K562 (cell line): Measurements from ENCODE around the gene TSHR. TPM values are rescaled to one million over a fixed set of nuclear protein-coding genes. Genes with fewer than 3 reads are reported as not detected.

Experiments
- ATAC-seq: fragments of 200-7000 bp; cut with Tn5 transposase; 3 replicates; pipeline ENCODE4 v1.9.1; 2020; ENCODE audit warnings: moderate library complexity
- BruUV-seq: library from RNA; stranded (reverse); fragments of 400-500 nt; replicated peaks from 2 replicates; lab custom pipeline; 2021; lab: Mats Ljungman, UMichigan
- CTCF ChIA-PET: fragments of 300-600 bp; formaldehyde crosslinking; extraction: SDS; loops from one replicate; lab custom pipeline; 2021; ENCODE audit warnings: low intra/inter-chr PET ratio; lab: Yijun Ruan, JAX
- POLR2A ChIA-PET: fragments of 300-600, 350-650 bp; sonication (Branson Sonifier 250); formaldehyde crosslinking; extraction: SDS; loops from one replicate; lab custom pipeline; 2021; ENCODE audit warnings: antibody characterized with exemption, inconsistent platforms; lab: Yijun Ruan, JAX
- DNase-seq, 4 experiments: peaks; one replicate each; pipeline versions ENCODE4 v3.0.0 to v3.0.0-alpha.2; 2011 to 2018; ENCODE audit warnings: low spot score in 3 of 4, mixed read lengths in 3 of 4; ENCODE audit errors: extremely low read depth in 1 of 4
- FAIRE-seq: peaks from 2 replicates; lab custom pipeline; 2011; peaks lifted over from hg19 to GRCh38; lab: Jason Lieb, UNC
- H2AFZ ChIP-seq: 2 replicates; pipeline ENCODE4 v1.6.0; 2011; ENCODE audit warnings: low read depth, low read length, control low read depth, inconsistent platforms
- H3K27ac ChIP-seq: fragments of 200-600 bp; 3 replicates; pipeline ENCODE4 v1.8.0; 2011; ENCODE audit warnings: low read depth, mild to moderate bottlenecking, control low read depth, inconsistent platforms, low read length, moderate library complexity, mixed read lengths; ENCODE audit errors: extremely low read depth
- H3K27me3 ChIP-seq, 2 experiments: fragments of 300-600 bp in 1 of 2; 2 replicates in 1 of 2; 3 replicates in 1 of 2; pipeline versions ENCODE4 v1.6.0 to v1.8.0; 2011; ENCODE audit warnings: inconsistent platforms in 2 of 2, low read length in 2 of 2, mild to moderate bottlenecking in 1 of 2, mixed read lengths in 1 of 2, moderate library complexity in 1 of 2; ENCODE audit not compliant: control insufficient read depth in 2 of 2, insufficient read depth in 2 of 2
- H3K36me3 ChIP-seq: fragments of 300-600 bp; 3 replicates; pipeline ENCODE4 v1.8.0; 2011; ENCODE audit warnings: mild to moderate bottlenecking, low read length, inconsistent platforms; ENCODE audit not compliant: control insufficient read depth, insufficient read depth
- H3K4me1 ChIP-seq, 2 experiments: fragments of 200-600 bp in 1 of 2; replicated peaks in 1 of 2; 2 replicates in 1 of 2; 3 replicates in 1 of 2; pipeline versions ENCODE4 v1.5.1 to v1.8.0; 2011; ENCODE audit warnings: inconsistent platforms in 2 of 2, low read length in 2 of 2, mild to moderate bottlenecking in 1 of 2, mixed read lengths in 1 of 2, moderate library complexity in 1 of 2; ENCODE audit not compliant: control insufficient read depth in 2 of 2, insufficient read depth in 2 of 2
- H3K4me2 ChIP-seq: 2 replicates; pipeline ENCODE4 v1.6.1; 2011; ENCODE audit warnings: low read length, control low read depth, inconsistent platforms, mixed read lengths; ENCODE audit not compliant: insufficient read depth
- H3K4me3 ChIP-seq: fragments of 200-600 bp; sonication (generic), shearing (Covaris generic); 2 replicates; pipeline ENCODE4 v1.5.1; 2016; ENCODE audit warnings: control low read depth, inconsistent platforms
- H3K79me2 ChIP-seq: fragments of 200-600 bp; 3 replicates; pipeline ENCODE4 v1.8.0; 2011; ENCODE audit warnings: low read length, inconsistent platforms; ENCODE audit not compliant: control insufficient read depth, insufficient read depth
- H3K9ac ChIP-seq, 2 experiments: 2 replicates each; pipeline versions ENCODE4 v1.6.0 to v1.6.1; 2011; ENCODE audit warnings: low read depth in 2 of 2, low read length in 2 of 2, control low read depth in 1 of 2, inconsistent platforms in 1 of 2, mild to moderate bottlenecking in 1 of 2, mixed read lengths in 1 of 2; ENCODE audit not compliant: insufficient read depth in 1 of 2
- H3K9me1 ChIP-seq: one replicate; pipeline ENCODE4 v1.6.0; 2011; ENCODE audit warnings: inconsistent platforms, mild to moderate bottlenecking, low read length, moderate library complexity; ENCODE audit not compliant: control insufficient read depth, insufficient read depth
- H3K9me3 ChIP-seq: replicated peaks from 2 replicates; pipeline ENCODE4 v1.5.1; 2011; ENCODE audit warnings: low read depth, low read length, inconsistent platforms; ENCODE audit not compliant: control insufficient read depth, insufficient read depth
- H4K20me1 ChIP-seq: replicated peaks from 2 replicates; pipeline ENCODE4 v1.6.1; 2011; ENCODE audit warnings: low read length, inconsistent platforms, mixed read lengths; ENCODE audit not compliant: control insufficient read depth, insufficient read depth
- CSDE1 ChIP-seq, 2 experiments: fragments of 450-650 bp; IDR thresholded peaks; 2 replicates each; pipeline ENCODE4 v1.6.1; 2016; ENCODE audit warnings: mild to moderate bottlenecking in 1 of 2
- GATAD2A ChIP-seq: fragments of 450-650 bp; IDR thresholded peaks from 2 replicates; pipeline ENCODE4 v1.6.1; 2017
- MAZ ChIP-seq, 2 experiments: fragments of 450-650 bp in 1 of 2; sonication (generic) in 1 of 2; formaldehyde crosslinking; IDR thresholded peaks in 1 of 2; conservative IDR thresholded peaks in 1 of 2; 2 replicates each; pipeline versions ENCODE4 v1.4.0 to v1.5.0; 2020; ENCODE audit warnings: mild to moderate bottlenecking in 1 of 2, missing genetic modification reagents in 1 of 2
- MCM2 ChIP-seq: fragments of 450-650 bp; IDR thresholded peaks from 2 replicates; pipeline ENCODE4 v1.6.1; 2017; ENCODE audit warnings: low read depth, mild to moderate bottlenecking
- MYBL2 ChIP-seq, 2 experiments: fragments of 450-650 bp in 1 of 2; sonication (generic) in 1 of 2; formaldehyde crosslinking in 1 of 2; IDR thresholded peaks; 2 replicates each; pipeline versions ENCODE4 v1.6.1 to v1.8.1; 2017 to 2022; ENCODE audit warnings: borderline replicate concordance in 1 of 2, inconsistent platforms in 1 of 2, low read depth in 1 of 2, mild to moderate bottlenecking in 1 of 2, missing genetic modification reagents in 1 of 2, moderate library complexity in 1 of 2
- PTTG1 ChIP-seq: fragments of 450-650 bp; IDR thresholded peaks from 2 replicates; pipeline ENCODE4 v1.6.1; 2016; ENCODE audit warnings: low read depth, mild to moderate bottlenecking, missing genetic modification characterization, missing compliant biosample characterization
- RCOR1 ChIP-seq, 2 experiments: IDR thresholded peaks; 2 replicates each; pipeline ENCODE4 v1.6.1; 2012; ENCODE audit warnings: low read depth in 2 of 2, low read length in 2 of 2, borderline replicate concordance in 1 of 2, improper control_type of control experiment in 1 of 2
- SRSF1 ChIP-seq: fragments of 200-400 bp; formaldehyde crosslinking; IDR thresholded peaks from 2 replicates; pipeline ENCODE4 v1.6.1; 2017; ENCODE audit warnings: mild to moderate bottlenecking, low read depth, low read length, moderate library complexity
- TAF15 ChIP-seq: fragments of 200-400 bp; formaldehyde crosslinking; IDR thresholded peaks from 2 replicates; pipeline ENCODE4 v1.6.1; 2017; ENCODE audit warnings: mild to moderate bottlenecking, low read depth, low read length, moderate library complexity
- ZBTB2 ChIP-seq: fragments of 450-650 bp; IDR thresholded peaks from 2 replicates; pipeline ENCODE4 v1.6.1; 2016; ENCODE audit warnings: antibody characterized with exemption
- ZNF354B ChIP-seq: fragments of 250-450 bp; sonication (Bioruptor Pico); IDR thresholded peaks from 2 replicates; pipeline ENCODE4 v1.4.0; 2020
- ZNF395 ChIP-seq: fragments of 200-800 bp; sonication (Bioruptor generic); IDR thresholded peaks from 2 replicates; pipeline ENCODE4 v1.6.1; 2017; ENCODE audit warnings: missing genetic modification characterization, missing compliant biosample characterization
- ZNF518B ChIP-seq: fragments of 250-450 bp; sonication (Bioruptor Pico); IDR thresholded peaks from 2 replicates; pipeline ENCODE4 v1.5.0; 2021; ENCODE audit warnings: mild to moderate bottlenecking, moderate library complexity
- ZNF644 ChIP-seq: fragments of 200-800 bp; sonication (Bioruptor generic); IDR thresholded peaks from 2 replicates; pipeline ENCODE4 v1.6.1; 2016; ENCODE audit warnings: low read depth, missing genetic modification characterization, missing compliant biosample characterization
- WGBS: fragments of 100-300 bp; shearing (Covaris generic); methylation state at CpG from one replicate; pipeline ENCODE4 v1.1.6; 2016; ENCODE audit warnings: low coverage, mixed read lengths; ENCODE audit not compliant: insufficient coverage; ENCODE audit errors: missing lambda C conversion rate; 5-methylcytosine and 5-hydroxymethylcytosine counted together
- in situ Hi-C: fragments of 300-500 bp; cut with MboI; formaldehyde crosslinking; loops from 4 replicates; pipeline ENCODE4 v1.15.0; 2018; ENCODE audit warnings: inconsistent platforms, mixed read lengths
- intact Hi-C: fragments of 100-400 bp; cut with micrococcal nuclease; formaldehyde crosslinking; loops from 2 replicates; pipeline ENCODE4 v1.14.2; 2022
- polyA plus RNA-seq, 8 experiments: library from polyadenylated mRNA; depleted of rRNA in 4 of 8; stranded (reverse) in 5 of 8; unstranded in 3 of 8; fragments of >200 nt; fragmentation: Nextera tagmentation in 2 of 8; fragmentation: Illumina TruSeq in 1 of 8; extraction: Ambion mirVana in 2 of 8; extraction: Trizol in 1 of 8; gene quantifications; 2 replicates each; pipeline versions ENCODE4 v1.2.1 to v1.2.3, GENCODE V29; 2011 to 2014; ENCODE audit warnings: inconsistent platforms in 1 of 8, missing spikeins in 1 of 8
- total RNA-seq, 7 experiments: library from RNA; depleted of rRNA in 6 of 7; stranded (reverse); fragments of >200 nt in 6 of 7; fragmentation: Illumina TruSeq in 2 of 7; extraction: Trizol in 2 of 7; gene quantifications; 2 replicates each; pipeline versions ENCODE4 v1.2.1 to v1.2.3, GENCODE V29; 2011 to 2021; ENCODE audit warnings: low replicate concordance in 1 of 7

The TSHR gene
- total and polyA plus RNA-seq, 9 of the 15 experiments (the other 6 are each of a cell fraction or from before 2014, with no cell fraction given): 0.01 to 0.10 TPM; not detected in 7

GRCh38 chr14:80988735-80989429, 33.5 kb downstream of the TSHR start:
- H3K27me3 ChIP-seq: no peaks in the 10 kb centered on the region
- H3K79me2 ChIP-seq: no peaks in the 10 kb centered on the region
- H3K27ac ChIP-seq: no peak overlapping the region
- no TSS peak for BruUV-seq
- ATAC-seq (no peak), DNase-seq (no peak), FAIRE-seq (no peak)
- POLR2A ChIA-PET: interaction anchor here (0.7 kb wide), 1 partner anchor 31 kb away, joined by 3 read pairs; no protein-coding TSS in a partner anchor
- H3K4me1 ChIP-seq: no peaks in the 10 kb centered on the region
- no peaks in the 10 kb centered on the region for H4K20me1 ChIP-seq
- no peak overlapping the region for H2AFZ ChIP-seq
- no peak overlapping the region for H3K4me3 ChIP-seq
- no peaks in the 10 kb centered on the region for H3K9me3 ChIP-seq
- no peaks in the 10 kb centered on the region for H3K9me1 ChIP-seq
- CTCF ChIA-PET: no interaction called here
- in situ Hi-C loops: loop anchor here (25.0 kb wide), 1 partner anchor 473 kb away; no protein-coding TSS in a partner anchor
- no peaks in the 10 kb centered on the region for H3K36me3 ChIP-seq
- intact Hi-C loops: loop anchor here (5.0 to 10.0 kb wide), 2 partner anchors 134 to 932 kb away; no protein-coding TSS in a partner anchor
- no peak overlapping the region for H3K9ac ChIP-seq
- 8% methylated on average over 6 of the region's 6 CpGs for whole genome bisulfite sequencing
- no peak overlapping the region for H3K4me2 ChIP-seq
- no peak for TF ChIP-seq ZNF395 (CRISPR knock-in tag)
- no peak for TF ChIP-seq MCM2
- TF ChIP-seq TAF15: no peak
- no peak for TF ChIP-seq PTTG1 (tag)
- TF ChIP-seq ZNF518B (CRISPR knock-in tag): no peak
- TF ChIP-seq MYBL2 (IDR thresholded peaks at IDR 0.05; ENCODE audit: low read depth): no peak
- TF ChIP-seq MYBL2 (CRISPR knock-in tag; IDR thresholded peaks at IDR 0.05; ENCODE audit: borderline replicate concordance): no peak
- TF ChIP-seq CSDE1 (IDR thresholded peaks at IDR 0.05): no peak
- no peak for TF ChIP-seq MAZ (CRISPR knock-in tag; conservative IDR thresholded peaks at IDR 0.05 in 1 of 2, IDR thresholded peaks at IDR 0.05 in 1 of 2)
- TF ChIP-seq ZNF644: no peak
- TF ChIP-seq RCOR1 (IDR thresholded peaks at IDR 0.05; ENCODE audit: borderline replicate concordance in 1 of 2, low read depth in 2 of 2, low read length in 2 of 2): no peak
- TF ChIP-seq GATAD2A: no peak
- TF ChIP-seq SRSF1: no peak
- TF ChIP-seq ZBTB2: no peak
- TF ChIP-seq ZNF354B (CRISPR knock-in tag): no peak
